NCI-H1105 (cell line): ENCODE measurements around the gene RTN1.
"Not testable (repeated sequence)": the region's sequence is repeated elsewhere in the genome, so short reads cannot be mapped to it uniquely, and the experiment has no call there.

ENCODE experiments used
- DNase-seq: peaks from one replicate; lab custom pipeline; 2025; lab: John Stamatoyannopoulos, UW

The RTN1 gene

GRCh38 chr14:59704054-59704645, 166.4 kb downstream of the RTN1 start:
- no peak for DNase-seq

GRCh38 chr14:59699442-59699841, 171.1 kb downstream of the RTN1 start:
- DNase-seq, result no peak

- DNase-seq, result no peak
Observed at GRCh38 chr14:59698793-59699192, 171.8 kb downstream of the RTN1 start.

GRCh38 chr14:59695198-59695597, 175.4 kb downstream of the RTN1 start:
- DNase-seq, result no peak

- no peak for DNase-seq
Observed at GRCh38 chr14:59691266-59691665, 179.3 kb downstream of the RTN1 start.

GRCh38 chr14:59690426-59690825, 180.2 kb downstream of the RTN1 start:
- no peak for DNase-seq

GRCh38 chr14:59688224-59689170, 182.1 kb downstream of the RTN1 start:
- DNase-seq, result peak; percentile 21

GRCh38 chr14:59687663-59688062, 182.9 kb downstream of the RTN1 start:
- DNase-seq, result no peak

- peak; percentile 73 for DNase-seq
Observed at GRCh38 chr14:59679872-59680271, 190.7 kb downstream of the RTN1 start.

- no peak for DNase-seq
Observed at GRCh38 chr14:59678352-59678751, 192.2 kb downstream of the RTN1 start.

- DNase-seq, result no peak
Observed at GRCh38 chr14:59677771-59678231, 192.8 kb downstream of the RTN1 start.

GRCh38 chr14:59675394-59675793, 195.2 kb downstream of the RTN1 start:
- no peak for DNase-seq

GRCh38 chr14:59664741-59665140, 205.8 kb downstream of the RTN1 start:
- DNase-seq, result peak; percentile 88

- DNase-seq, result no peak
Observed at GRCh38 chr14:59657769-59658168, 212.8 kb downstream of the RTN1 start.

GRCh38 chr14:59656473-59656872, 214.1 kb downstream of the RTN1 start:
- no peak for DNase-seq

- not testable (repeated sequence) for DNase-seq
Observed at GRCh38 chr14:59654131-59654530, 216.4 kb downstream of the RTN1 start.

- not testable (repeated sequence) for DNase-seq
Observed at GRCh38 chr14:59646832-59647231, 223.7 kb downstream of the RTN1 start.

- DNase-seq, result no peak
Observed at GRCh38 chr14:59638885-59639284, 231.7 kb downstream of the RTN1 start.

- no peak for DNase-seq
Observed at GRCh38 chr14:59634617-59635016, 236.0 kb downstream of the RTN1 start.

GRCh38 chr14:59633486-59633885, 237.1 kb downstream of the RTN1 start:
- no peak for DNase-seq

- DNase-seq, result peak; percentile 11
Observed at GRCh38 chr14:59632381-59632780, 238.2 kb downstream of the RTN1 start.

- DNase-seq, result peak; percentile 31
Observed at GRCh38 chr14:59631237-59631636, 239.3 kb downstream of the RTN1 start.

GRCh38 chr14:59630288-59630963, 240.2 kb downstream of the RTN1 start:
- peak; percentile 79 for DNase-seq
